Measurements from ENCODE around the gene SYPL1. TPM values are rescaled to one million over a fixed set of nuclear protein-coding genes. Genes with fewer than 3 reads are reported as not detected.

Gene SYPL1
- total and polyA plus RNA-seq, 7 donors, result 66.3 to 113 (median 79.0) TPM

DNA sequence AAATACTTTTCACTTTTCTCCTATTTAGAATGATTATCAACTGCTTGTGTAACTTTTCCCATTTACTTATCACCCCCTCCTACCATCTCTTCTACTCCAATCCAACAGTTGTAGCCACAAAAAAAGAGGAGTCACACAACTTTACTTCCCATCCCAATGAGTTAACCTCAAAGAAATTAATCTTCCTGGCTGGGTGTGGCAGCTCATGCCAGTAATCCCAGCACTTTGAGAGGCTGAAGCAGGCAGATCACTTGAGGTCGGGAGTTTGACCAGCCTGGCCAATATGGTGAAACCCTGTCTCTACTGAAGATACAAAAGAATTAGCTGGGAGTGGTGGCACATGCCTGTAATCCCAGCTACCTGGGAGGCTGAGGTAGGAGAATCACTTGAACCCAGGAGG lies 19.9 kb downstream of the SYPL1 start:
- intact Hi-C loops (cut with DNase I), result no loop called here
- ATAC-seq, result no peak
- H3K9me3 ChIP-seq, result no peaks in the 10 kb centered on the region

DNA sequence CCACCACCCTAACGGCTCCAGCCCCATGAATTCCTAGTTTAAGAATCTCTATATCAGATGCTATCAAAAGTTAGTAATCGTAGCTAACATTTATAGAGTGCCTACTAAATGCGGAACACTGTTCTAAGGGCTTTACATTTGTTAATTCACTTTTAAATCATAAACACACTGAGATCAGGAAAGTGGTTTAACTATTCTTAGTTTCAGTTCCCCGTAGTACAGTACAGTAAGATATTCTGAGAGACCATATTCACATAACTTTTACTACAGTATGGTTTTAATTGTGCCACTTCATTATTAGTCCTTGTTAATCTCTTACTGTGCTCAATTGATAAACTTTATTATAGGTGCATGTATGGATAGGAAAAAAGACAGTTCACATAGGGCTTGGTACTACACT lies 22.5 kb downstream of the SYPL1 start:
- WGBS, 3 donors, result 81 to 85% (median 83%) methylated on average over 4 of the region's 4 CpGs
- intact Hi-C loops (cut with DNase I), result no loop called here
- no peak for ATAC-seq

More for the DNA sequence above, 19.9 kb downstream of the SYPL1 start:
- WGBS, 3 donors, result 58 to 77% (median 67%) methylated on average over 1 of the region's 1 CpG
- no peaks in the 10 kb centered on the region for H3K27me3 ChIP-seq (ENCODE audit: insufficient read depth in 3 of 3, low read length in 2 of 3)
- no peak for DNase-seq
- no peak overlapping the region for H3K27ac ChIP-seq
- peaks cover 3 to 80% of the 10 kb centered on the region in 2 donors for H3K36me3 ChIP-seq (ENCODE audit: insufficient read depth in 1 of 2, low read depth in 1 of 2)
- TF ChIP-seq, protein P1, sequence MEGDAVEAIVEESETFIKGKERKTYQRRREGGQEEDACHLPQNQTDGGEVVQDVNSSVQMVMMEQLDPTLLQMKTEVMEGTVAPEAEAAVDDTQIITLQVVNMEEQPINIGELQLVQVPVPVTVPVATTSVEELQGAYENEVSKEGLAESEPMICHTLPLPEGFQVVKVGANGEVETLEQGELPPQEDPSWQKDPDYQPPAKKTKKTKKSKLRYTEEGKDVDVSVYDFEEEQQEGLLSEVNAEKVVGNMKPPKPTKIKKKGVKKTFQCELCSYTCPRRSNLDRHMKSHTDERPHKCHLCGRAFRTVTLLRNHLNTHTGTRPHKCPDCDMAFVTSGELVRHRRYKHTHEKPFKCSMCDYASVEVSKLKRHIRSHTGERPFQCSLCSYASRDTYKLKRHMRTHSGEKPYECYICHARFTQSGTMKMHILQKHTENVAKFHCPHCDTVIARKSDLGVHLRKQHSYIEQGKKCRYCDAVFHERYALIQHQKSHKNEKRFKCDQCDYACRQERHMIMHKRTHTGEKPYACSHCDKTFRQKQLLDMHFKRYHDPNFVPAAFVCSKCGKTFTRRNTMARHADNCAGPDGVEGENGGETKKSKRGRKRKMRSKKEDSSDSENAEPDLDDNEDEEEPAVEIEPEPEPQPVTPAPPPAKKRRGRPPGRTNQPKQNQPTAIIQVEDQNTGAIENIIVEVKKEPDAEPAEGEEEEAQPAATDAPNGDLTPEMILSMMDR (IDR thresholded peaks at IDR 0.05), result no peak
- H3K4me3 ChIP-seq, result no peak overlapping the region
- no peaks in the 10 kb centered on the region for H3K4me1 ChIP-seq

DNA sequence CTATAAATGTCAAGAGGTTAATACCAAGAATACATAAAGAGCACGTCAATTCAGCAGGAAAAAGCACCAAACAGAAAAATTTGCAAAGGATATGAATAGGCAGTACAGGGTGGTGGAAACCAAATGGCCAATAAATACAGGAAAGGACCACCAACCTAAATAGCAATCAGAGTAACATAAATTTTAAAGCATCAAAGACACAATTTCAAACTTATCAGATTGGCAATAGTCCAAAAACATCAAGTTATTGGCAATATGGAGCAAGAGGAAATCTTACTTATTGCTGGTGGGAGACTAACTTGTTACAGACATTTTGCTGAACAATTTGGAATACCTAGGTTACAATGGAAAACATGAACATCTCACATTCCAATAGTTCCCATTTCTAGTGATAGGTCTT lies 24.1 kb downstream of the SYPL1 start:
- Histone ChIP-seq H3K9me3 (no peaks in the 10 kb centered on the region), H3K36me3 (ENCODE audit: insufficient read depth in 1 of 2, low read depth in 1 of 2) (peaks cover 3 to 52% of the 10 kb centered on the region in 2 donors), H3K27me3 (ENCODE audit: insufficient read depth in 3 of 3, low read length in 2 of 3) (no peaks in the 10 kb centered on the region), H3K27ac (no peak overlapping the region), H3K4me1 (no peaks in the 10 kb centered on the region), H3K4me3 (no peak overlapping the region)
- DNase-seq (no peak), ATAC-seq (no peak)
- WGBS, 3 donors, result 84 to 94% (median 88%) methylated on average over 1 of the region's 1 CpG
- intact Hi-C loops (cut with DNase I), result no loop called here
- TF ChIP-seq, protein P1 (IDR thresholded peaks at IDR 0.05), result no peak

More for the DNA sequence above, 22.5 kb downstream of the SYPL1 start:
- Histone ChIP-seq H3K9me3 (no peaks in the 10 kb centered on the region), H3K4me1 (no peaks in the 10 kb centered on the region), H3K4me3 (no peak overlapping the region), H3K36me3 (ENCODE audit: insufficient read depth in 1 of 2, low read depth in 1 of 2) (peaks cover 3 to 60% of the 10 kb centered on the region in 2 donors), H3K27ac (no peak overlapping the region), H3K27me3 (ENCODE audit: insufficient read depth in 3 of 3, low read length in 2 of 3) (no peaks in the 10 kb centered on the region)
- no peak for DNase-seq
- TF ChIP-seq, protein P1 (IDR thresholded peaks at IDR 0.05), result no peak

DNA sequence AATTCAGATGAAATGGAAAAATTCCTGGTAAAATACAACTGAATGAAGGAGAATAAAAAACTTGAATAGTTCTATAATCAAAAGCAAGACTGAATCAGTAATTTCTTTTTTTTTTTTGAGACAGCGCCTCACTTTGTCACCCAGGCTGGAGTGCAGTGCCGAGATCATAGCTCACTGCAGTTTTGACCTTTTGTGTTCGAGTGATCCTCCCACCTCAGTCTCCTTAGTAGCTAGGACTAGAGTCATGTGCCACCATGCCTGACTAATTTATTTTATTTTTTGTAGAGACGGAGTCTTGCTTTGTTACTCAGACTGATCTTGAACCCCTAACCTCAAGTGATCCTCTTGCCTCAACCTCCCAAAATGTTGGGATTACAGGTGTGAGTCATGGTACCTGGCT lies 26.1 kb downstream of the SYPL1 start:
- Histone ChIP-seq H3K9me3 (no peaks in the 10 kb centered on the region), H3K36me3 (ENCODE audit: insufficient read depth in 1 of 2, low read depth in 1 of 2) (peaks cover 0 to 32% of the 10 kb centered on the region in 2 donors), H3K27ac (no peak overlapping the region), H3K4me3 (no peak overlapping the region), H3K27me3 (ENCODE audit: insufficient read depth in 3 of 3, low read length in 2 of 3) (no peaks in the 10 kb centered on the region), H3K4me1 (no peaks in the 10 kb centered on the region)
- ATAC-seq (peak in 1 of 4 donors; percentile 24), DNase-seq (no peak)
- TF ChIP-seq, protein P1 (IDR thresholded peaks at IDR 0.05), result no peak
- WGBS, 3 donors, result 94 to 97% (median 95%) methylated on average over 4 of the region's 4 CpGs
- intact Hi-C loops (cut with DNase I), result no loop called here

DNA sequence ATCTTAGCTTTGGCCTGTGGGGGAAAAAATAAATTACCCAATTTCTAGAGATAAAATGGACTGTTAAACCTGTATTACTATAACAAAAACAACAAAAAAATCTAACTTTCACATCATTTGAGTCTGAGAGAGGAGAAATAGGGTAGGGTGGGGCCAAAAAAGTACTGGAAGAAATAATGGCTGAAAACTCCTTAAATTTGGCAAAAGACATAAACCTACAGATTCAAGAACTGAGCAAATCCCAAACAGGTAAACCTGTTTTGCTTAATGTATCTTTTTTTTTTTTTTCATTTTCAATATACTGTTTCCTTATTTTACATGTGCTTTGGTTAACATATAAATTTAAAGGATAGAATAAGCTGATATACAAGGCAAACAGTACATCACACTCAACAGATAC lies 27.1 kb downstream of the SYPL1 start:
- H3K9me3 ChIP-seq, result no peaks in the 10 kb centered on the region
- peaks cover 7% of the 10 kb centered on the region for H3K4me1 ChIP-seq
- intact Hi-C loops (cut with DNase I), result no loop called here
- no peak for ATAC-seq
- H3K36me3 ChIP-seq (ENCODE audit: insufficient read depth in 1 of 2, low read depth in 1 of 2), result peaks cover 0 to 22% of the 10 kb centered on the region in 2 donors
- no peak overlapping the region for H3K4me3 ChIP-seq
- TF ChIP-seq, protein P1 (IDR thresholded peaks at IDR 0.05), result no peak
- H3K27me3 ChIP-seq (ENCODE audit: insufficient read depth in 3 of 3, low read length in 2 of 3), result no peaks in the 10 kb centered on the region
- DNase-seq, result no peak
- H3K27ac ChIP-seq, result no peak overlapping the region

All from psoas muscle (tissue), 8 donors.